Gastroesophageal sphincter (tissue), 4 donors: ENCODE data around the gene ANKRD50. TPM values are rescaled to one million over a fixed set of nuclear protein-coding genes. Genes with fewer than 3 reads are reported as not detected.
A peak's percentile ranks its signal among the peaks of the same experiment; 100 is the strongest.

Experiments
- ATAC-seq: fragments of 150-250 bp; one replicate; pipeline ENCODE4 v1.9.1; 2016; ENCODE audit warnings: mild to moderate bottlenecking, moderate library complexity
- H3K27ac ChIP-seq, 4 donors: fragments of 200-600 bp; sonication (generic) in 3 of 4; 1 replicate in 3 of 4; 2 replicates in 1 of 4; pipeline ENCODE4 v1.5.1; 2016 to 2019
- H3K27me3 ChIP-seq: fragments of 200-600 bp; sonication (generic); one replicate; pipeline ENCODE4 v1.5.1; 2019
- H3K36me3 ChIP-seq, 2 donors: fragments of 200-600 bp; sonication (generic); one replicate each; pipeline ENCODE4 v1.5.1; 2019; ENCODE audit warnings: control low read depth in 1 of 2
- H3K4me1 ChIP-seq, 3 donors: fragments of 200-600 bp; sonication (generic); 1 replicate in 2 of 3; 2 replicates in 1 of 3; pipeline ENCODE4 v1.5.1; 2016 to 2019; ENCODE audit warnings: control low read depth in 2 of 3
- H3K4me3 ChIP-seq, 2 donors: fragments of 200-600 bp; sonication (generic); one replicate each; pipeline ENCODE4 v1.5.1; 2019; ENCODE audit warnings: mild to moderate bottlenecking in 1 of 2, moderate library complexity in 1 of 2
- H3K9me3 ChIP-seq, 3 donors: fragments of 200-600 bp; sonication (generic); one replicate each; pipeline ENCODE4 v1.5.1; 2017 to 2019; ENCODE audit warnings: control low read depth in 2 of 3
- CTCF ChIP-seq, 4 experiments: fragments of 200-600 bp in 2 of 4; fragments of 450-650 bp in 2 of 4; sonication (generic) in 1 of 4; IDR thresholded peaks; one replicate each; pipeline ENCODE4 v1.5.1; 2017 to 2019; ENCODE audit warnings: antibody characterized with exemption in 4 of 4, mild to moderate bottlenecking in 2 of 4, moderate library complexity in 2 of 4
- EP300 ChIP-seq: sonication (generic); formaldehyde crosslinking; IDR thresholded peaks from one replicate; pipeline ENCODE4 v1.6.1; 2017; ENCODE audit warnings: antibody characterized with exemption, mild to moderate bottlenecking
- POLR2A ChIP-seq, 2 donors: fragments of 450-650 bp; IDR thresholded peaks; one replicate each; pipeline ENCODE4 v1.6.1; 2017; ENCODE audit warnings: antibody characterized with exemption in 2 of 2, mild to moderate bottlenecking in 2 of 2, moderate library complexity in 1 of 2
- POLR2AphosphoS5 ChIP-seq: sonication (generic); formaldehyde crosslinking; IDR thresholded peaks from one replicate; pipeline ENCODE4 v1.6.1; 2017; ENCODE audit warnings: antibody characterized with exemption
- WGBS, 2 donors: methylation state at CpG; one replicate each; pipeline ENCODE4 v1.1.5; 2018; ENCODE audit warnings: low coverage in 1 of 2; 5-methylcytosine and 5-hydroxymethylcytosine counted together
- total RNA-seq, 4 donors: library from RNA; depleted of rRNA; stranded (reverse); fragments of >200 nt; gene quantifications; one replicate each; pipeline ENCODE4 v1.1.0, GENCODE V29; 2016

Gene ANKRD50
- total RNA-seq, 4 donors from 2014 or later, result 15.5 to 28.3 (median 24.7) TPM

GRCh38 chr4:124710015-124710741 lies 2.4 kb downstream of the ANKRD50 start:
- ATAC-seq, result no peak
- Histone ChIP-seq H3K4me3 (peak overlapping the region; percentile 59 to 79), H3K27me3 (no peaks in the 10 kb centered on the region), H3K4me1 (peaks cover 6 to 52% (median 8%) of the 10 kb centered on the region in 3 donors), H3K9me3 (no peaks in the 10 kb centered on the region), H3K27ac (no peak overlapping the region), H3K36me3 (no peaks in the 10 kb centered on the region)
- WGBS, 2 donors, result 16 to 29% methylated on average over 4 to 5 of the region's 7 CpGs
- no peak for TF ChIP-seq POLR2A (IDR thresholded peaks at IDR 0.05)

- no peaks in the 10 kb centered on the region for H3K9me3 ChIP-seq
These were observed 3.8 kb downstream of the ANKRD50 start for GRCh38 chr4:124708517-124709300.

DNA sequence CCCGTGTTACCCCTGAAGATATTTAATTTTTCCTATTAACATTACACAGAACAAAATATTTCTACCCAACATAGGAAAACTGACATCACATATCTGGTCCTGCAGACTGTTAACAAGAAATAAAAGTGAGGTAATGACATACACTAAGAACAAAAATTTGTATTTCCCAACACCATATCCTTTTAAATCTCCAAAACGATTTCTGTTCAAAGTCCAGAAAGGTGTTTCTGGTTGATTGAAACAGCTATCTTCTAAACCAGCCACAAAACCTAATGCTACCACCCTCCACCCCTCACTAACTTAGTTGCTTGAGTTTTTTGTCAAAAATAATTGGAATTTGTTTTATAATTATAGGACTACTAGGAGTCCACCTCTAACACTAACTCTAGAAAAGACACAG lies 7.1 kb downstream of the ANKRD50 start:
- peaks cover 6 to 39% (median 8%) of the 10 kb centered on the region in 3 donors for H3K4me1 ChIP-seq
- WGBS, 2 donors, result 75 to 78% methylated on average over 2 of the region's 2 CpGs
- TF ChIP-seq CTCF (IDR thresholded peaks at IDR 0.05) (no peak), POLR2AphosphoS5 (no peak), POLR2A (IDR thresholded peaks at IDR 0.05) (no peak), EP300 (no peak)
- H3K9me3 ChIP-seq, result no peaks in the 10 kb centered on the region
- no peak overlapping the region for H3K4me3 ChIP-seq
- no peak for ATAC-seq
- H3K36me3 ChIP-seq, result peaks cover 0 to 8% of the 10 kb centered on the region in 2 donors
- no peaks in the 10 kb centered on the region for H3K27me3 ChIP-seq
- H3K27ac ChIP-seq, result no peak overlapping the region

More at GRCh38 chr4:124708517-124709300, 3.8 kb downstream of the ANKRD50 start:
- Histone ChIP-seq H3K27me3 (no peaks in the 10 kb centered on the region), H3K4me3 (no peak overlapping the region), H3K36me3 (no peaks in the 10 kb centered on the region), H3K4me1 (peaks cover 6 to 52% (median 8%) of the 10 kb centered on the region in 3 donors), H3K27ac (no peak overlapping the region)
- WGBS, 2 donors, result 57 to 75% methylated on average over 1 of the region's 1 CpG
- TF ChIP-seq POLR2AphosphoS5, result no peak
- no peak for TF ChIP-seq POLR2A (IDR thresholded peaks at IDR 0.05)
- TF ChIP-seq EP300, result no peak
- no peak for TF ChIP-seq CTCF (IDR thresholded peaks at IDR 0.05)
- ATAC-seq, result no peak

GRCh38 chr4:124703154-124703553 lies 9.4 kb downstream of the ANKRD50 start:
- peaks cover 0 to 16% (median 0%) of the 10 kb centered on the region in 3 donors for H3K4me1 ChIP-seq
- no peak overlapping the region for H3K4me3 ChIP-seq
- 87 to 88% methylated on average over 5 to 6 of the region's 6 CpGs for WGBS, 2 donors
- H3K27ac ChIP-seq, result no peak overlapping the region
- ATAC-seq, result no peak
- no peaks in the 10 kb centered on the region for H3K27me3 ChIP-seq
- TF ChIP-seq POLR2AphosphoS5, result no peak
- no peak for TF ChIP-seq POLR2A (IDR thresholded peaks at IDR 0.05)
- TF ChIP-seq CTCF (IDR thresholded peaks at IDR 0.05), result no peak
- TF ChIP-seq EP300, result no peak
- H3K9me3 ChIP-seq, result no peaks in the 10 kb centered on the region
- H3K36me3 ChIP-seq, result peaks cover 0 to 8% of the 10 kb centered on the region in 2 donors

- ATAC-seq, result no peak
- Histone ChIP-seq H3K9me3 (no peaks in the 10 kb centered on the region), H3K27me3 (no peaks in the 10 kb centered on the region), H3K4me1 (peaks cover 0 to 10% (median 0%) of the 10 kb centered on the region in 3 donors), H3K4me3 (no peak overlapping the region), H3K36me3 (peaks cover 0 to 11% of the 10 kb centered on the region in 2 donors), H3K27ac (no peak overlapping the region)
- no peak for TF ChIP-seq POLR2AphosphoS5
- TF ChIP-seq CTCF (IDR thresholded peaks at IDR 0.05), result no peak
- no peak for TF ChIP-seq EP300
- no peak for TF ChIP-seq POLR2A (IDR thresholded peaks at IDR 0.05)
- WGBS, 2 donors, result 95 to 100% methylated on average over 2 of the region's 2 CpGs
These were observed 15.1 kb downstream of the ANKRD50 start for GRCh38 chr4:124697441-124697840.
